ENCODE results near the gene CAV2. TPM values are rescaled to one million over a fixed set of nuclear protein-coding genes. Genes with fewer than 3 reads are reported as not detected.

Gene CAV2
- total and polyA plus RNA-seq, 4 donors, result 81.8 to 131 (median 88.2) TPM

GRCh38 chr7:116552602-116553001, 53.1 kb downstream of the CAV2 start:
- intact Hi-C loops (cut with DNase I), result no loop called here
- Histone ChIP-seq H3K4me3 (ENCODE audit: low read length in 2 of 2) (no peak overlapping the region), H3K9me3 (ENCODE audit: control insufficient read depth, low read length) (no peaks in the 10 kb centered on the region), H3K27me3 (ENCODE audit: control insufficient read depth in 1 of 2, insufficient read depth in 2 of 2, low read length in 1 of 2) (no peaks in the 10 kb centered on the region), H3K36me3 (ENCODE audit: control insufficient read depth in 1 of 2, insufficient read depth in 2 of 2, low read length in 1 of 2) (peaks cover 0 to 5% of the 10 kb centered on the region in 2 donors), H3K27ac (ENCODE audit: low read depth in 1 of 2, low read length in 2 of 2) (peak overlapping the region; percentile 47 to 49), H3K4me1 (ENCODE audit: control insufficient read depth in 1 of 2, insufficient read depth in 2 of 2, low read length in 2 of 2) (peaks cover 7 to 11% of the 10 kb centered on the region in 2 donors)
- DNase-seq (no peak), ATAC-seq (ENCODE audit: low FRiP score) (no peak)
- 67 to 75% methylated on average over 1 of the region's 1 CpG for WGBS, 2 donors

- Histone ChIP-seq H3K27ac (ENCODE audit: low read depth in 1 of 2, low read length in 2 of 2) (peak overlapping the region in 1 of 2 donors; percentile 79), H3K4me1 (ENCODE audit: control insufficient read depth in 1 of 2, insufficient read depth in 2 of 2, low read length in 2 of 2) (peaks cover 7 to 15% of the 10 kb centered on the region in 2 donors)
Measured at GRCh38 chr7:116553168-116553964, 53.8 kb downstream of the CAV2 start.

GRCh38 chr7:116554436-116554835, 54.9 kb downstream of the CAV2 start:
- no peak for DNase-seq
- no peaks in the 10 kb centered on the region for H3K27me3 ChIP-seq (ENCODE audit: control insufficient read depth in 1 of 2, insufficient read depth in 2 of 2, low read length in 1 of 2)
- intact Hi-C loops (cut with DNase I), result no loop called here
- peaks cover 4 to 6% of the 10 kb centered on the region in 2 donors for H3K36me3 ChIP-seq (ENCODE audit: control insufficient read depth in 1 of 2, insufficient read depth in 2 of 2, low read length in 1 of 2)
- H3K4me3 ChIP-seq (ENCODE audit: low read length in 2 of 2), result no peak overlapping the region
- no peaks in the 10 kb centered on the region for H3K9me3 ChIP-seq (ENCODE audit: control insufficient read depth, low read length)
- H3K4me1 ChIP-seq (ENCODE audit: control insufficient read depth in 1 of 2, insufficient read depth in 2 of 2, low read length in 2 of 2), result peaks cover 7 to 15% of the 10 kb centered on the region in 2 donors
- H3K27ac ChIP-seq (ENCODE audit: low read depth in 1 of 2, low read length in 2 of 2), result peak overlapping the region in 1 of 2 donors; percentile 57
- ATAC-seq (ENCODE audit: low FRiP score), result no peak

More at GRCh38 chr7:116553168-116553964, 53.8 kb downstream of the CAV2 start:
- intact Hi-C loops (cut with DNase I), result no loop called here
- H3K4me3 ChIP-seq (ENCODE audit: low read length in 2 of 2), result no peak overlapping the region
- H3K9me3 ChIP-seq (ENCODE audit: control insufficient read depth, low read length), result no peaks in the 10 kb centered on the region
- no peaks in the 10 kb centered on the region for H3K27me3 ChIP-seq (ENCODE audit: control insufficient read depth in 1 of 2, insufficient read depth in 2 of 2, low read length in 1 of 2)
- DNase-seq (no peak), ATAC-seq (ENCODE audit: low FRiP score) (no peak)
- H3K36me3 ChIP-seq (ENCODE audit: control insufficient read depth in 1 of 2, insufficient read depth in 2 of 2, low read length in 1 of 2), result peaks cover 0 to 2% of the 10 kb centered on the region in 2 donors
- WGBS, 2 donors, result 54 to 58% methylated on average over 3 of the region's 3 CpGs

GRCh38 chr7:116554911-116555310, 55.4 kb downstream of the CAV2 start:
- 62 to 67% methylated on average over 4 of the region's 4 CpGs for WGBS, 2 donors
- DNase-seq, result no peak
- intact Hi-C loops (cut with DNase I), result no loop called here
- Histone ChIP-seq H3K4me1 (ENCODE audit: control insufficient read depth in 1 of 2, insufficient read depth in 2 of 2, low read length in 2 of 2) (peaks cover 7 to 15% of the 10 kb centered on the region in 2 donors), H3K27me3 (ENCODE audit: control insufficient read depth in 1 of 2, insufficient read depth in 2 of 2, low read length in 1 of 2) (no peaks in the 10 kb centered on the region), H3K36me3 (ENCODE audit: control insufficient read depth in 1 of 2, insufficient read depth in 2 of 2, low read length in 1 of 2) (peaks cover 4 to 6% of the 10 kb centered on the region in 2 donors), H3K9me3 (ENCODE audit: control insufficient read depth, low read length) (no peaks in the 10 kb centered on the region), H3K27ac (ENCODE audit: low read depth in 1 of 2, low read length in 2 of 2) (peak overlapping the region; percentile 57 to 91), H3K4me3 (ENCODE audit: low read length in 2 of 2) (no peak overlapping the region)
- ATAC-seq (ENCODE audit: low FRiP score), result no peak

- ATAC-seq (ENCODE audit: low FRiP score), result no peak
- Histone ChIP-seq H3K4me3 (ENCODE audit: low read length in 2 of 2) (no peak overlapping the region), H3K27me3 (ENCODE audit: control insufficient read depth in 1 of 2, insufficient read depth in 2 of 2, low read length in 1 of 2) (no peaks in the 10 kb centered on the region), H3K36me3 (ENCODE audit: control insufficient read depth in 1 of 2, insufficient read depth in 2 of 2, low read length in 1 of 2) (peaks cover 2 to 6% of the 10 kb centered on the region in 2 donors), H3K9me3 (ENCODE audit: control insufficient read depth, low read length) (no peaks in the 10 kb centered on the region), H3K27ac (ENCODE audit: low read depth in 1 of 2, low read length in 2 of 2) (peak overlapping the region; percentile 36 to 71), H3K4me1 (ENCODE audit: control insufficient read depth in 1 of 2, insufficient read depth in 2 of 2, low read length in 2 of 2) (peaks cover 7 to 15% of the 10 kb centered on the region in 2 donors)
- 36 to 55% methylated on average over 3 of the region's 3 CpGs for WGBS, 2 donors
- intact Hi-C loops (cut with DNase I), result no loop called here
- no peak for DNase-seq
Measured at GRCh38 chr7:116557066-116557585, 57.6 kb downstream of the CAV2 start.

- ATAC-seq (ENCODE audit: low FRiP score) (no peak), DNase-seq (no peak)
- intact Hi-C loops (cut with DNase I), result no loop called here
- Histone ChIP-seq H3K4me1 (ENCODE audit: control insufficient read depth in 1 of 2, insufficient read depth in 2 of 2, low read length in 2 of 2) (peaks cover 5 to 15% of the 10 kb centered on the region in 2 donors), H3K9me3 (ENCODE audit: control insufficient read depth, low read length) (no peaks in the 10 kb centered on the region), H3K27me3 (ENCODE audit: control insufficient read depth in 1 of 2, insufficient read depth in 2 of 2, low read length in 1 of 2) (no peaks in the 10 kb centered on the region), H3K36me3 (ENCODE audit: control insufficient read depth in 1 of 2, insufficient read depth in 2 of 2, low read length in 1 of 2) (peaks cover 2 to 6% of the 10 kb centered on the region in 2 donors), H3K4me3 (ENCODE audit: low read length in 2 of 2) (no peak overlapping the region), H3K27ac (ENCODE audit: low read depth in 1 of 2, low read length in 2 of 2) (peak overlapping the region; percentile 36 to 97)
- 86 to 91% methylated on average over 4 of the region's 4 CpGs for WGBS, 2 donors
Measured at GRCh38 chr7:116557901-116558300, 58.4 kb downstream of the CAV2 start.

Other genes starting within 250 kb of the CAV2 start
- gene CAV1, start 25.3 kb downstream of the CAV2 start, total RNA-seq, result 100 to 1,000 TPM; 229 to 230 TPM
- 100 to 1,000 TPM; 133 to 229 TPM for gene CAV1, start 25.3 kb downstream of the CAV2 start, polyA plus RNA-seq
- gene MET, start 172.5 kb downstream of the CAV2 start, total RNA-seq, result 10 to 100 TPM; 16.8 to 24.6 TPM
- gene MET, start 172.5 kb downstream of the CAV2 start, polyA plus RNA-seq, result 1 to 10 TPM in 1 of 2 donors, under 1 TPM in 1; 0.79 to 1.9 TPM

Measured in aorta (tissue), 5 donors.